Adipose tissue (tissue), 3 donors: ENCODE data around the gene RGCC. TPM values are rescaled to one million over a fixed set of nuclear protein-coding genes. Genes with fewer than 3 reads are reported as not detected.

Source experiments
- H3K27ac ChIP-seq: one replicate; pipeline ENCODE4 v1.5.1; 2013; ENCODE audit warnings: low read depth, low read length
- WGBS, 3 donors: extraction: QIAGEN DNeasy Blood & Tissue Kit; methylation state at CpG; one replicate each; pipeline ENCODE4 v1.1.7; 2013; 5-methylcytosine and 5-hydroxymethylcytosine counted together
- polyA plus RNA-seq, 3 donors: library from polyadenylated mRNA; stranded (reverse); fragments of 200-250 nt; gene quantifications; one replicate each; pipeline ENCODE4 v1.2.3, GENCODE V29; 2013
- donor health status: healthy with polysubstance abuse.
- donor health status: Bipolar disorder and iron deficiency.
- donor health status: healthy.

The RGCC gene
- polyA plus RNA-seq, 3 donors: 9.3 to 114 (median 88.3) TPM

DNA sequence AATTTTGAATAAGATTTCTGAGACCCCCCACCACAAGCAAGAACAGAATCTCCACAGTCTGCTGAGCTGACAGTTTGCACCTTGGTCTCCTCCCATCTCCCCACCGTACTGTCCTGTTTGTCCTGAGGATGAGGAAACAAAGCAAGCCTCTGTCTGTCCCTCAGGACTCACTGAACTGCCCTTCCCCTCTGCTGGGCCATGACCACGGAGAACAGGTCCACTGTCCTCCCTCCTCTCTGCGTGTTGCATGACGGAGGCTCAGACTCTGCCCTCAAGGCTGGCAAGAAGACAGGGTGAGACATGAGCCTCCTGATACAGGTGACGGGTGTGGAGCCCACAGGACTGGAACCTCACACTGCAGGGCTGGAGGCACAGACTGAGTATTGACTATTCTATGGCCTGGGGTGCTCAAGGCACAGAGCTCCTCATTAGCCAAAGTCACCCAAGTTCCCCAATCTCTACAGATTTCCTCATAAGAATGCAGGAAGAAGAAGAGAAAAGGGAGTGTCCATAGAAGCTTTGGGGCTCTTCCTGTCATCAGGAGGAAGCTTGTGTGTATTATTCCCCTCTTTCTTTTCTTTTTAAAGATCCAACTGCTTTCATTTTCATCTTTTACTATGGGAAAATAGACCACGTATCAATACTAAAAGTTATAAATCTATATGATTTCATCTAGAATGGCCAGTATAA lies 22.4 kb upstream of the RGCC start:
- WGBS, 3 donors: 78 to 89% (median 88%) methylated on average over 6 of the region's 6 CpGs
- H3K27ac ChIP-seq: no peak overlapping the region

DNA sequence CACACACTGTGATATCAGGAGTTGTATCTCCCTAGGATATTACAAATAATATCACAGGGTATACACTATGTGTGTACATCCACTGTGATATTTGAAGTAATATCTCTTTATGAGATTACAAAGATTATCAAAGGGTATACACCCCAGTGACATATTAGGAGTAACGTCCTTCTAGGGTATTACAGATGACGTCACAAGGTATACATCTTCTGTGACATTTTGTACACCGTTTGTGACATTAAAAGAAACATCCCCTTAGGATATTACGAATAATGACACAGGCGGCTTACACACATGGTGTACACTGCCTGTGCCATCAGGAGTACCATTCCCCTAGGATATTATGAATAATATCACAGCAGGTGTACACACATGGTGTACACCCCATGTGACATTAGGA lies 13.4 kb upstream of the RGCC start:
- 88 to 92% (median 91%) methylated on average over 5 of the region's 5 CpGs for WGBS, 3 donors
- H3K27ac ChIP-seq: no peak overlapping the region

DNA sequence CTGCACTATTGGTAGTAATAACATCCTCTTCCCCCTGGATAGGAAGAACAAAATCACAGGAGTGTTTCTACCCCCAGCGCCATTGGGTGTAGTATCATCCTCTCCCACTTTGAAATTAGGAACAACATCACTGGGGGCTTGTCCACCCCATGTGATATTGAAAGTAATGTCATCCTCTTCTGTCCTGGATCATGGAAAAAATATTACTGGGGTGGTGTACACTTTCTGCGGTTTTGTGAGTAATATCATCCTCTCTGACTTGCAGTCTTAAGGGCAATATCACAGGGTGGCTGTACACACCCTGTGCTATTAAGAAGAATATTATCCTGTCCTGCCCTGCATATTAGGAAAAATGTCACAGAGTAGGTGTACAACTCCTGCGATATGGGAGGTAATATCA lies 4.9 kb upstream of the RGCC start:
- no peak overlapping the region for H3K27ac ChIP-seq
- whole genome bisulfite sequencing, 3 donors: 73 to 89% (median 77%) methylated on average over 3 of the region's 3 CpGs

DNA sequence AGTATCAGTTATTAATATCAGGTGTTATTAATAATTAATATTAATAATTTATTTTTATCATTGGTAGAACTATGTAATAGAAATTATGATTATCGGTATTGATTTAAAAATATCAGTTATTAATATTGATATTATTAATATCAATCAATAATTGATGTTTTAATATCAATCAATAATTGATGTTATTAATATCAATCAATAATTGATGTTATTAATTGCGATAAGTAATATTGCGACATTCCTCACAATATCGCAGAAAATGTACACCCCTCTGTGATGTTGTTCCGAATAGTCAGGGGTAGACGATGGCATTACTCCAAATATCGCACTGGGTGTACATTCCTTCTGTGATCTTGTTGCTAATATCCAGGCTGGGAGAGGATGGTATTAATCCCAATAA lies 3.7 kb upstream of the RGCC start:
- 92 to 94% (median 92%) methylated on average over 7 of the region's 7 CpGs for WGBS, 3 donors

DNA sequence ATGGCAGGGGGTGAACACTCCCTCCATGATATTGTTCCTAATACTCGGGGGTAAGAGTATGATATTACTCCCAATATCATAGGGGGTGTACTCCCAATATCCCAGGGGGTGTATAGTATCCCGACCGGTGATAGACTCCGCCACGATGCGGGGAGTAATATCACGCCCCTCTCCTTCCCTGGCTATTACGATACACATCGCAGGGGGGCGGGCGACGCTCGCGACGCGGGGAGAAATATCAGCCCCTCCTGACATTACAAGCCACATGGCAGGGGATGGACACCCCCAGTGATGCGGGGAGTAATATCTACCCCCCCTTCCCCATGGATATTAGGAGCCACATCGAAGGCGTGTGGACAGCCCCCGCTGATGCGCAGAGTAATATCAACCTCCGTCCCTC lies 3.2 kb upstream of the RGCC start:
- 91 to 97% (median 94%) methylated on average over 22 of the region's 22 CpGs for WGBS, 3 donors

More for the DNA sequence above, 3.7 kb upstream of the RGCC start:
- H3K27ac ChIP-seq: no peak overlapping the region

DNA sequence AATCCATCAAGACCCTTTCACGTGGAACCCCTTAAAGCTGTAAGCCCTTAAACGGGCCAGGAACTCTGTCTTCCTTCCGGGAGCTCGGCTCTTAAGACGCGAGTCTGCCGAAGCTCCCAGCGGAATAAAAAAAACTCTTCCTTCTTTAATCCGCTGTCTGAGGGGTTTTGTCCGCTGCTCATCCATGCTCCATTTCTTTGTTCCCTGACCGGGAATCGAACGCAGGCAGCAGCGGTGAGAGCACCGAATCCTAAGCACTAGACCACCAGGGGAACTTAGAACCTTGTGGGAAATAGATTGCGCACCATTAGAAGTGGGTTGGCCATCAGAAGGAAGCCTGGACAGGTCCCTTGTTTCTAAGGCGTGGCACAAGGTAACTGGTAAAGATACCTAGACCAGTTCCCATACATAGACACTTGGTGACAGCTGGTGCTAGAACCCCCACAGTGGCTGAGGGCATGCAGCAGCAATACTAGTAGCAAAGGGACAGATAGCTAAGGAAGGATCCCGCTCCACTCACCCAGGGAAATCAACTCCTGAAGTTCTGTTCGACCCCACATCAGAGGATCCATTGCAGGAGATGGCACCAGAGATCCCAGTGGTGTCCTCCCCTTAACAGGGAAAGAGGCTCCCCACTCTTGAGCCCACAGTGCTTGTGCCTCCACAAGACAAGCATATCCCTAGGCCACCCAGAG lies 1.5 kb upstream of the RGCC start:
- H3K27ac ChIP-seq: no peak overlapping the region
- WGBS, 3 donors: 50 to 60% (median 53%) methylated on average over 19 of the region's 19 CpGs

More for the DNA sequence above, 3.2 kb upstream of the RGCC start:
- no peak overlapping the region for H3K27ac ChIP-seq

DNA sequence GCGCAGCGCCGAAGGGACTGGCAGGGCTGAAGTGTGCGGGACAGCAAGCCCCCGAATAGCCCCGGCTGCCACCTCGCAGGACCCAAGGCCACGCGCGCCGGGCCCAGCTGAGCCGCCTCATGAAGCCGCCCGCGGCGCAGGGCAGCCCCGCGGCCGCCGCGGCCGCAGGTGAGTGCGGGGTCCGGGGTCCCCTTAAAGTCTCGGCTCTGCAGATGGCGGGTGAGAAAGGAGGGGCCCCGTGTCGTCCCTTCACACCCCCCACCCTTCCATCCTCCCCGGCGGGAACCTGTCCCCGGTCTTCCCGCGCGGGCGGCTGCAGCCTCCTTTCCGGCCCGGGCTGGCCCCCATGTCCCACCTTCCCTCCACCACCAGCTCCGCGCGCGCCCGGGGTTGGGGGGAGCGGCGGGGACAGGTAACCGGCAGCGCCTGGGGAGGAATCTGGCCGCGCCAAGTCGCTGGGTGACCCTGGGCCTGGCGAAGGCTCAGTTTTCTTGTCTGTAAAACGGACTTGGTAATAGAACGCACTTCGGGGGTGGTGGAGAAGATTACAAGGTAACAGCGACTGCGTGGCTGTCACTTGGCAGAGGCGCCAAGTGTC lies 338 bp downstream of the RGCC start:
- 1% methylated on average over 45 to 56 of the region's 56 CpGs for WGBS, 3 donors
- H3K27ac ChIP-seq: no peak overlapping the region

DNA sequence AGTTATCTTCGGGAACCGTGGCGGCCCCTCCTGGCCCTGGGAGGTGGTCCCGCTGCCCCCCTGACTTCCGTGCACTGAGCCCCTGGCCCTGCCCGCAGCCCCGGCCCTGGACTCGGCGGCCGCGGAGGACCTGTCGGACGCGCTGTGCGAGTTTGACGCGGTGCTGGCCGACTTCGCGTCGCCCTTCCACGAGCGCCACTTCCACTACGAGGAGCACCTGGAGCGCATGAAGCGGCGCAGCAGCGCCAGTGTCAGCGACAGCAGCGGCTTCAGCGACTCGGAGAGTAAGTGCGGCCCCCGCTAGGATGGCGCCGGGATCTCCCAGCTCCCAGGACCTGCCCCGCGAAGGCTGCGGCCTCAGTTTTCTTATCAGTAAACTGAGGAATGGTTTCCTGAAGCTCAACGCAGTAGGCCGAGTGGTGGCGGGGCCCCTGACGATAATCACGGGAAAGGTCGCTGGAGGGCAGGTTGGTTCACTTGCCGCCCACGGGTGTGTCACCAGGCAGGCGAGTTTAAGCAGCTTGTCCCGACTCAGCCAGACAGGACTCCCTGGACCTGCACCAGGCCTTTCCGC lies 924 bp downstream of the RGCC start:
- WGBS, 3 donors: 1 to 2% (median 1%) methylated on average over 50 of the region's 50 CpGs
- H3K27ac ChIP-seq: peak overlapping the region; percentile 32

DNA sequence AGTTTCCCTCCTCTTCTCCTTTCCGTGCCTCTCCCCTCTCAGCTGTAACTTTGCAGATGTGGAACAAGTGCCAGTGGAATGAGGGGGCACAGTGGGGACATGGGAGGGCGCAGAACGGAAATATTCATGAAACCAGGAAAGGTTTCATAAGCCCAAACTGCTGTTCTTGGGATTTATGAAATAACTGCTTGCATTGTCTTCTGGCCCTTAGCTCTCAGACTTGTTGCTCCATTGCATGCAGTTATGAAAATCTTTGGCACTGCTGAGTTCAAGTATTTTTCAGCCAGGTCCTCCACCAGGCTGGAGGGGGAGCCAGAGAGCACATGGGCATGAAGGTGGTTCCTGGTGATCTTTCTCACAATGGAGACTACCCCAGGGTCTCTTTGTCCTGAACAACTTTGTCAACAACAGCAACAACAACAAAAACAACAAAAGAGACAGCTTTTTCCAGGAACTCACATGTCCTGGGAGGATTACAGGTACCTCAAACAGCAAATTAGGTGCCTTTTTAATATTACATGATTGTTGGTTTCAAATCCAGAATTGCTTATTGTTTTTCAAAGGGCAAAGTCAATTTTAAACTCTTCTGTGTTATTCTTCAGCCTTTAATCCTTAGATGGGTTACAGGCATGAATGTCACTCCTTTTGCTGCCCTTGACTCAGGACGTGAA lies 1.5 kb downstream of the RGCC start:
- 22 to 56% (median 22%) methylated on average over 4 of the region's 4 CpGs for WGBS, 3 donors

DNA sequence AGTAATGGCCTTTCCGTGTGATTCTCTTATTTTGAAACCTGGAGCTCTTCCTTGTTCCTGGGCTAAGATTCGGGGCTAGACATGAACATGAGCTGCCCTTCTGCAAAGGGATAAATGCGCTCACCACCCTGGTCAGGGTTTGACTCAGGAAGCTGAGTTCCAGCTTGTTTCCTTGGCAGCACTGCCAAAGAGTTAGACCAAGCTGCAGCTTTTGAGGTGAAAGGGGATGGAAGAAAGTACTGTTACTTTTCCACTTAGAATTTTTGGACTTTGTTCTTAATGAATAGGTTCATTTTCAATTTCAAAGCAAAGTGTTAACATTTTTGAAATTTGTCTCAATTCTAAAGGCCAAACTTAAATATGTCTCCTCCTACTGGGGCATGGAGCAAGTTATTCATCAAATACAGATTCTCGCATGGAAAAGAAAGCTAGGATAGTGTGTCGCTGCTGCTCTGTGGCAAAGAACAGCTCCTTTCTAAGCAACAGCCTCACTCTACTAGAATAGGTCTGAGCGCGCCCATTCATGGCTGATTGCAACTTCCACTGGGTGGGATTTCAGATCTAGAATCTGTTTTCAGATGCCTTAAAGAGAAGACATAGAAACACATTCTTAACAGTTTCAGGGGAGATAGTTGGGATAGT lies 2.2 kb downstream of the RGCC start:
- H3K27ac ChIP-seq: no peak overlapping the region
- WGBS, 3 donors: 57 to 80% (median 58%) methylated on average over 7 of the region's 7 CpGs

More for the DNA sequence above, 1.5 kb downstream of the RGCC start:
- H3K27ac ChIP-seq: no peak overlapping the region

GRCh38 chr13:41460074-41460465 lies 2.7 kb downstream of the RGCC start:
- WGBS, 3 donors: 50 to 83% (median 59%) methylated on average over 2 of the region's 2 CpGs
- no peak overlapping the region for H3K27ac ChIP-seq

GRCh38 chr13:41460930-41461329 lies 3.6 kb downstream of the RGCC start:
- no peak overlapping the region for H3K27ac ChIP-seq
- WGBS, 3 donors: 23 to 39% (median 29%) methylated on average over 2 of the region's 2 CpGs

DNA sequence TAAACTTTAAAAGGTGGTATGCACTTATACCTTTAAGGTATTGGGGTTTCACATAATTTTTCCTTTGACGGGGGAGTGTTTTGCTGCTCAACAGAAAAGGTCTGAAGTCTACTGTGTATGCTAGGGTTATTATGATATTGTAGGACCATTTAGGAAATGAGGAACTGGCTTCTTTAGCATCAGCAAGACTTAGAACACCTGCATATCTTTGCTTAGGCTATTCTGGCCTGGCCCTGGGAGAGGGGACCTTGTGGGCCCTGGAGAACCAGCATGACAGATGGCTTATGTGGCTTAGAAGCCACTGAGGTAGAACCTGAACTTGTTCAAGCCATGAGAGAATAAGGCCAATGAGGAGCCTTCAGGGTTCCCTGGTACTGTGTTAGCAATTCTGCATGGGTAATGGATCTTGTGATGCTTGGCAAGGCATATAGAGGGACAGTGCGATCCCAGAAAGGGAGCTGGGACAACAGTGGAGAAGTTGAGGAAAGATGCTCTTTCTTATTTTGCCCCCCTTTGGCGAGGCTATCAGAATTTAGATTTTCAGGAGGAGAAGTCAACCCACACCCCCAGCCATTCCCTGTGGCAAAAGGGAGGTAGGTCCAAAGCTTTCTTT lies 4.3 kb downstream of the RGCC start:
- no peak overlapping the region for H3K27ac ChIP-seq
- 88 to 91% (median 89%) methylated on average over 3 of the region's 3 CpGs for WGBS, 3 donors

DNA sequence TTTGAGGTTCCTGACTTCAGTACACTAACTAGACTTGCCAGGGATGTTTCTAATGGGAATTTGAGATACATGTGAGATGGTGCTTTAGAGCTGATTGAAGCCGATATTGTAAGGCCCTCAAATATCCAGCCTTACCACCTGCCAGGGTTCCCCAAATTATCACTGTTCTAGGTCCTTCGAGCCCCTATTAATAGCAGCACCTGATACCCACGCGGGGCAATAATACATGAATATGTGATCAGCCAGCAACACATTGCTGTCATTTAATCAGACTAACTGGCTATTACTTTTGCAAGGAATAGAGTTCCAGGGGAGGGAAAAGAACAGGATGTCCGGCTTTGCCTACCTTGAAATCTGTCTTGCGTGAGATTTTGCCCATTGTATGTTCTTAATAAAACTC lies 5.1 kb downstream of the RGCC start:
- no peak overlapping the region for H3K27ac ChIP-seq
- whole genome bisulfite sequencing, 3 donors: 88 to 89% (median 89%) methylated on average over 6 of the region's 6 CpGs

DNA sequence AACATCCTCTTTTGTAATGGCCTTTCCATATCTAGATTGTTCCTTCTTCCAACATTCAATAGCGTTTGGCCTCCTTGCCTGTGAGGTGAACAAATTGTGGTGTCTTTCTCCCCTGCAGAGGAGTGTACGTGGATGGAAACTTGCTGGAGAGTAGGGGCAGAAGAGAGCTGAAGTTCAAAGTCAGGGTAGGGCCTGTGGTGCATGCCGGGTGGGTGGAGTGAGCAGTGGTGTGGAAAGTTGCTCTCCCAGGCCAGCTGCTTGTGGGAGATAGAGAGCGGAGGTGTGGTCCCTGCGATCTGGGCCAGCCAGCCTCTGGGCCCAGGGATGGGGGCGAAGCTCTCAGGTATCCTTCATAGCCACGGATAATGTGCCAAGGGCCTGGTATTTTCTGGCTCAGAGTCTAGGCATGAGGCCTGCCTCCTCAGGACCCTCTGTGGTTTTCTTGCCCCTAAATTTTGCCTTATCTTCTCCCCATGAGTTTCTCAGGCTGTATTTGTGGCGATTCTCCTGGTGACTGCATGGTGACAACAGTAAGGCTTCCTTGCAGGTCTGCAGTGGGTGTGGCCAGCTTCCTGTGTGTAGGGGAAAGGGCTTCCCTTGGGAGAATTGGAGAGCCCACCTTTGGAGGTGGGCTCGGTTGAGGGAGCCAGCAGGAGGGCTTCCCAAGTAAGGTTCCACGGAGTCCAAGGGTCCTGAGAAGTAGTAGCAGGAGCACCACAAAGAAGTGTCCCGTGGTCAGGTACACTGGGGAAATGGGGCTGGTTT lies 6.7 kb downstream of the RGCC start:
- H3K27ac ChIP-seq: no peak overlapping the region
- 72 to 93% (median 75%) methylated on average over 11 of the region's 11 CpGs for WGBS, 3 donors

GRCh38 chr13:41465241-41465847 lies 8.0 kb downstream of the RGCC start:
- WGBS, 3 donors: 36 to 76% (median 55%) methylated on average over 4 of the region's 4 CpGs
- no peak overlapping the region for H3K27ac ChIP-seq

DNA sequence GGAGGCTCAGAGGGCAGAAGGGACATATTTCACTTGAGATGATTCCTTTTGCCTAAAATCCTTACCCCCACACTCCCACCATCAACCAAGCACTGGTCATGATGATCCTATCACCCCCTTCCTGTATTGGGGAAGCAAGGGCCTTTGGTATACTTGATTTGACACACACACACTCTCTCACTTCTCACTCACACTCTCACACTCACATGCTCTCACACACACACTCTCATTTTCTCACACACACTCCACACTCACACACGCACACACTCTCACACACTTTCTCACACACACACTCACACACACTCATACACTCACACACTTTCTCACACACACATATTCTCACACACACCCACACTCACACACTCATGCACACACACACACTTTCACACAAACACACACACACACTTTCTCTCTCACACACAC lies 8.6 kb downstream of the RGCC start:
- H3K27ac ChIP-seq: no peak overlapping the region
- WGBS, 3 donors: 94 to 95% (median 94%) methylated on average over 1 of the region's 1 CpG
